Astrocyte of the spinal cord (primary cell): ENCODE measurements around the gene PADI4.

ENCODE experiments used
- DNase-seq: peaks from one replicate; pipeline ENCODE4 v3.0.0; 2011; ENCODE audit warnings: low read depth, low spot score
- H3K4me3 ChIP-seq: 2 replicates; pipeline ENCODE4 v1.5.1; 2011; ENCODE audit warnings: low read depth, mild to moderate bottlenecking, low read length, moderate library complexity
- in situ Hi-C: cut with HindIII; loops from 2 replicates; pipeline ENCODE4 v1.10.0; 2017; ENCODE audit warnings: low sequenced_read_pairs
- TF ChIP-seq, protein P1 (sequence below): IDR thresholded peaks from 2 replicates; pipeline ENCODE4 v1.5.1; 2012; ENCODE audit warnings: low read depth, mild to moderate bottlenecking, low read length, inconsistent platforms

PADI4 gene

DNA sequence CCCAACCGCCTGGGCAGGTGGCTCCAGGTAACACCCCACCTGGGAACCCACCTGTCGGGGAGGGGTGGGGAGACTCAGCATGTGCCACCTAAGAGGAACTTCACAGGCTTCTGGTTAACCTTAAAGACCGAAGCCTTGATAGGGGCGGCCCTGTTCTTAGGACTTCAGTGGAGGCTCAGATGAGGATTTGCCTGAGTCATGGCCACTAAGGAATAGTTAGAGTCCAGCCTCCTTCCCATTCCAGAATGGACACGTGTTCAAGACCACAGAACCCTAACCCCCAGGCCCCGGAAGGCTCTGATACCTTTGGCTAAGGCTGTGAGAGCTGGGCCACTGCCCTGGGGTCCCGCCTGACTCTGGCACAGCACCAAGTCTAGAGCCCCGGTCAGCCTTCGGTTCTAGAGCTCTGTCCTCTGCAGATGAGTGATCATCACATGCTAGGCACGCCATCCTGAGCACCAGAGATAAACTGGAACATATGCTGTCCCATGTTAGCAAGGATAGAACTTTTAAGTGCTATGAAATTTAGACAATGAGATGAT lies 84.3 kb downstream of the PADI4 start:
- TF ChIP-seq, protein P1, sequence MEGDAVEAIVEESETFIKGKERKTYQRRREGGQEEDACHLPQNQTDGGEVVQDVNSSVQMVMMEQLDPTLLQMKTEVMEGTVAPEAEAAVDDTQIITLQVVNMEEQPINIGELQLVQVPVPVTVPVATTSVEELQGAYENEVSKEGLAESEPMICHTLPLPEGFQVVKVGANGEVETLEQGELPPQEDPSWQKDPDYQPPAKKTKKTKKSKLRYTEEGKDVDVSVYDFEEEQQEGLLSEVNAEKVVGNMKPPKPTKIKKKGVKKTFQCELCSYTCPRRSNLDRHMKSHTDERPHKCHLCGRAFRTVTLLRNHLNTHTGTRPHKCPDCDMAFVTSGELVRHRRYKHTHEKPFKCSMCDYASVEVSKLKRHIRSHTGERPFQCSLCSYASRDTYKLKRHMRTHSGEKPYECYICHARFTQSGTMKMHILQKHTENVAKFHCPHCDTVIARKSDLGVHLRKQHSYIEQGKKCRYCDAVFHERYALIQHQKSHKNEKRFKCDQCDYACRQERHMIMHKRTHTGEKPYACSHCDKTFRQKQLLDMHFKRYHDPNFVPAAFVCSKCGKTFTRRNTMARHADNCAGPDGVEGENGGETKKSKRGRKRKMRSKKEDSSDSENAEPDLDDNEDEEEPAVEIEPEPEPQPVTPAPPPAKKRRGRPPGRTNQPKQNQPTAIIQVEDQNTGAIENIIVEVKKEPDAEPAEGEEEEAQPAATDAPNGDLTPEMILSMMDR, result no peak
- in situ Hi-C loops, result no loop called here
- no peak overlapping the region for H3K4me3 ChIP-seq
- DNase-seq, result no peak

DNA sequence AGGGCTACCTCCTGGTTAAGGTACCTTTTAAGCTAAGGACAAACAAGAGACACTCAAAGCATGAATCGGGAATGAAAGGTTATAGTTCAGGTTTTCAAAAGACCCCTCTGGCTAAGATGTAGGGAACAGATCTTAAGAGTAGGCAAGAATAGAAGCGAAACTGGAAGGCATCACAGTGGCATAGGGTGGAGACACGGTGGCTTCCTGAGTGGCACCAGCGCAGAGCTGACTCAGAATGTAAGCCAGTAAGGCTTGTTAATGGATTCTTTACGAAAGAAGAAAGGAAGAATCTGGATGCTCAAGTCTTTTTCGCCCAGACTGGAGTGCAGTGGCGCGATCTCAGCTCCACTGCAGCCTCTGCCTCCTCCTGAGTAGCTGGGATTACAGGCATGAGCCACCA lies 85.2 kb downstream of the PADI4 start:
- TF ChIP-seq, protein P1, result no peak
- H3K4me3 ChIP-seq, result no peak overlapping the region
- DNase-seq, result no peak
- in situ Hi-C loops, result no loop called here

DNA sequence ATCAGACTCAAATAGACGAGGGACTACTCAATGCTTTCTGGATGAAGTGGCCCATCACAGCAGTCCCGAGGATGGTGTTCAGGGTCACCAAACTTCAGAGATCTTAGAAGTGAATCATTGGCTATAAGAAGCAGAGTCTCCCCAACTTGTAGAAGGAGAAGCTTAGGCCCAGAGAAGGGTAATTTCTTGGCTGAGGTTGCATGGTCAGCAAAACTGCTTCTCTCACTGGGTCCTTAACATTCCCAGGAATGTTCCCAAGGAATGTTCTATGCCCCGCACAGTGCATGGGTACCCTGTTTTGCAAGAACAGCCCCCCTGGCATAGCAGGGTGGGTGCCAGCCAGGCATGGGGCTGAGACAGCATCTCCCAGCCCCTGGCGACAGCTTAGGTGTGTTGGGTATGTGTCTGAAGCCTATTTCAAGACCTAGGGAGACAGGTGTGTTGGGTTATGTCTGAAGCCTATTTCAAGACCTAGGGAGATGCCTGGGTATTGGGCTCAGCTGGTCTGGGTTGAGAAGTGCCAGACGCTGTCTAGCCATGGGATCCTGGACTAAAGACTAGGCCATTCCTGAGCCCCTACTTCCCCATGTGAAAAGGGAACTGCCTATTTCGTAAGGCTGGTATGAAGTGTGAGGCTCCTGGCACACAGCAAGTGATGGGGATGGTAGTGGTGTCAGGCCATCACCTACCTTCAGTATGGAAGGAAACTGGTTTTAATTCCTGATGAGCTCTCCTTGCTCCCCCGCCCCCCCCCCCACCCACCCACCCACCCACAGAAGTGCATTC lies 90.1 kb downstream of the PADI4 start:
- DNase-seq, result no peak
- TF ChIP-seq, protein P1, result no peak
- no peak overlapping the region for H3K4me3 ChIP-seq
- in situ Hi-C loops, result no loop called here

DNA sequence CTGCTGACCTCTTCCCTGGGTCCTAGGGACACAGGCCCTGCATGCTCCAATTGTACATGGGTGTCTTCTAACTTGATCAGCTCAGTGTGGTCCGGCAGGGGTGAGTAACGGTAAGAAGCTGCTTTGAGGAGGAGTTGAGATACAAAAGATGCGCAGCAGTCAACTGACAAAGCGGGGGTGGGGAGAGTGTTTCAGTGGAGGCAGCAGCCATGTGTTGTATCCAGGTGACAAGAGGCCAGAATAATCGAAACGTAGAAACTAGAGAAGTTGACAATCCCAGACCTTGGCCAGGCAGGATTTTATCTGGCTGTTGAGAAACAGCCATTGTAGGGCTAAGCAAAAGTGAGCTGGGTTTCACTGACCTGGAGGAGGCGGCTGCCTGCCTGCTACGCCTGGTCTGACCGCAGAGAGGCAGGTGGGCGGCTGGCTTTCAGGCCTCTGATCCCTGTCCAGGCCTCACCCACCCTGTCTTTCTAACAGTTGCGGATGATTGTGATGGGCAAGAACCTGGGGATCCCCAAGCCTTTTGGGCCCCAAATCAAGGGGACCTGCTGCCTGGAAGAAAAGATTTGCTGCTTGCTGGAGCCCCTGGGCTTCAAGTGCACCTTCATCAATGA lies 92.8 kb downstream of the PADI4 start:
- H3K4me3 ChIP-seq, result no peak overlapping the region
- in situ Hi-C loops, result no loop called here
- TF ChIP-seq, protein P1, result no peak
- no peak for DNase-seq

DNA sequence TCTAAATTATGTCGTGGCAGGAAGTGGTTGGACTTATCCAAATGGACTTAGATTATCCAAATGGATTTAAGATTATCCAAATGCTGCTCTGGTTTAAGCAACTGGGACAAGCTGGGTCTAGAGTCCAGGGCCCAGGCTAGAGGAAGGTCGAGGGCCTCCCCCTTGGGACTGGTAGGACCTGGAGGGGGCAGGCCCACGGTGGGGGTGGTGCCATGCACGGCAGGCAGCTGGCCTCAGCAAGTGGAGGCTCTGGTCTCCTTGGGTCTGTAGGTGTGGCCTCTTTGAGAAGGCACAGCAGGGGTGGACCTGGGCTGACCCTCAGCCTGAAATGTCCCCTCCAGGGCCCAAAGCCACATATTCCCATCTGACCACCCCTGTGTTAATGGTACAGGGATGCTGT lies 93.8 kb downstream of the PADI4 start:
- TF ChIP-seq, protein P1, result no peak
- no peak for DNase-seq
- H3K4me3 ChIP-seq, result no peak overlapping the region
- in situ Hi-C loops, result no loop called here

DNA sequence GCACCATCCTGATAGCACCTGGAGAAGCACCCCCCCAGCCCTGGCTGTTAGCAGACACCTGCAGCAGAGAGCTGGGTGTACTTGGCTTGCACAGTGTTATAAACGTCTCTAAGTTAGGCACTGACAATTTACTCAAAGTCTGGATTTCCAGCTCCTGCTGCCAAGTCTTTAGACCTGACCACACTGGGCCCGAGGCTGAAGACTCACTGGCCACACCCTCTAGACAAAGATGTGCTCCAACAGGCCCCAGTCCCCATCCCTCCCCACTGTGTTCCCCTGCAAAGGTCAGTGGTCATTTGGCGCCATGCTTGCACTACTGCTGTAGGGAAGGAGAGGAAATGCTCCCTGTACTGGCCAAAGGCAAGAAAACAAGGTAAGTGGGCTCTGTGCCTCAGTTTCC lies 95.1 kb downstream of the PADI4 start:
- DNase-seq, result no peak
- TF ChIP-seq, protein P1, result no peak
- no peak overlapping the region for H3K4me3 ChIP-seq
- in situ Hi-C loops, result no loop called here
